Left kidney (tissue), 2 donors: ENCODE measurements around the gene DNMBP. TPM values are rescaled to one million over a fixed set of nuclear protein-coding genes. Genes with fewer than 3 reads are reported as not detected.
"Not testable (repeated sequence)": the region's sequence is repeated elsewhere in the genome, so short reads cannot be mapped to it uniquely, and the experiment has no call there.

Experiments
- DNase-seq: peaks from one replicate; pipeline ENCODE4 v3.0.0-alpha.2; 2013
- polyA plus RNA-seq: library from polyadenylated mRNA; unstranded; fragments of 120-200 nt; gene quantifications from one replicate; pipeline ENCODE4 v1.2.1, GENCODE V29; 2013; ENCODE audit not compliant: insufficient read length

DNMBP gene
- polyA plus RNA-seq, 1 donor, result 39.0 TPM

GRCh38 chr10:99914236-99914635 is 95.5 kb downstream of the DNMBP start:
- DNase-seq, result no peak

- DNase-seq, result peak; percentile 75
Observed at GRCh38 chr10:99913831-99914235, 95.9 kb downstream of the DNMBP start.

DNA sequence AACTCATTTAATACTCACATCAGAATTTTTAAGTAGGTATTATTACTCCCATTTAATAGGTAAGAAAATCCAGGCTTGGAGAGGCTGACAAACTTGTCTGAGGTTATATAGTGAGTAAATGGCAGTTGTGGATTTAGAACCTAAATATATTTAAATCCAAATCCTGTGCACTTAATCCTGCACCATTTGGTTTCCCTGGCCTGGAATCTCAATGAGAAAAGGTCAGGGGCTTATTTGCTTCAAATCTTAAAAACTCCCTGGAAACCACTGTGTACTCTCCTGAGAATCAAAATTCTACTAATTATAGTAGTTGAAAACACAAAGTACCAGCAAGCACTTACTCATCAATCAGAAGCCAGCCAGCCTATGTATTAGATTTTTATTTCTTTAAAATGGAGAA is 97.7 kb downstream of the DNMBP start:
- DNase-seq, result no peak

DNA sequence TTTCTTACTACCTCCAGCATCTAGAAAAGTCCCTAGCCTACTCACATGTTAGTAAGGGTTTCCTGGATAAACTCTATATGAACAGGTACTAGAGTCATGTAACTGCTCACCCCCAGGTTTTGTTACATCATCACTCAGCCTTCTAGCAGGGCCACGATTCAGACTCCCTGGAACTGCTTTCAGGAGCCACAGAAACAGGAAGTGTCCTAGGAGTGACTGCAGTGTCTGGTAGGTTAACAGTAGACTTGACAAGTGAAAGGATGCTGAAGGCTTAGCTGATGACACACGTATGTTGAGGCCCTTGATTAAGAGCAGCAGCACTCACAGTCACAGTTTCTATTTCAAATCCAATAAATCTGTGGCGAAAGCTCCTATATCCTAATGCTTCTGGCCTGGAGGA is 101.2 kb downstream of the DNMBP start:
- DNase-seq, result no peak

- DNase-seq, result no peak
Observed at GRCh38 chr10:99906470-99906869, 103.3 kb downstream of the DNMBP start.

DNA sequence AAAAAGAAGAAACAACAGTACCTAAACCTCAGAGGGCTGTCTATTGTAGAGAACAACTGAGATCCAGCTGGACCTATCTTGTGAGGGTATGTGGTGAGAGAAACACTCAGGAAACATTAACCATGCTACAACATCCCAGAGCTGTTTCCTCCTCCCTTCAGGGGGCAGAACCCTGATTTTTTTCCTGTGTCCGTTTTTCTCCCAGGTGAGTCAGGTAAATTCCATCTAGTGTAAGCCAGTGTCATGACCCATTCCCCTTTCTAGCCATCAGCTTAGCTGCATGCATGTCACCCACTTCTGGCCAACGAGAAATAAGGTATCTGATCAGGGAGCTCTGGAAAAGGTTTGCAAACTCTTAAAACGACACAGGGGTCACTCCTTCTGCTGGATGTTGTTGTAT is 103.8 kb downstream of the DNMBP start:
- DNase-seq, result no peak

GRCh38 chr10:99895867-99896266 is 113.9 kb downstream of the DNMBP start:
- DNase-seq, result no peak

DNA sequence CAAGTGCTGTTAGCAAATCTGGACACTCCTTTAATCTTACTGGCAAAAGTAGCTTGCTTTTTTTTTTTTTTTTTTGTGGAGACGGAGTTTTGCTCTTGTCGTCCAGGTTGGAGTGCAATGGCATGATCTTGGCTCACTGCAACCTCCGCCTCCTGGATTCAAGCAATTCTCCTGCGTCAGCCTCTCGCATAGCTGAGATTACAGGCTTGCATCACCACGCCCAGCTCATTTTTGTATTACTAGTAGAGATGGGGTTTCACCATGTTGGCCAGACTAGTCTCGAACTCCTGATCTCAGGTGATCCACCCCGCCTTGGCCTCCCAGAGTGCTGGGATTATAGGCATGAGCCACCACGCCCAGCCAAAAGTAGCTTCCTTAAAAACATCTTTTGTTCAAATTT is 114.7 kb downstream of the DNMBP start:
- not testable (repeated sequence) for DNase-seq

DNA sequence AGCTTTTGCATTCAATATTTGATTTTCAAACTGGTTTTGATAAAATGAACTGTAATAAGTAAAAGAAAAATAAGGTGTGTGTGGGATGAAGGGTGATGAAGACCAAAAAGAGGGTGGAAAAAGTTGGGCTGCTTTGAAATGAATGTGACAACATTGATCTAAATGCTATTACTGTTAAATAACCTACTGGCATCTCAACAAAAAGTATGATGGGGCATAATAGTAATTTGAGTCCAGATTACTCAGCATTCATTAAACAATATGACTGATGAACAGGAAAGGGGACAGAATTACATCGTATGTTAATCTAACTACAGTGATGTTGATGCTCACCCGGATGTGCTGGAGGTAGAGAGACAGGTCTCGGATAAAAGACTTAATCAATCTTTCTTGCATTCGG is 115.1 kb downstream of the DNMBP start:
- no peak for DNase-seq

GRCh38 chr10:99888622-99889021 is 121.1 kb downstream of the DNMBP start:
- no peak for DNase-seq

- DNase-seq, result no peak
Observed at GRCh38 chr10:99883523-99883922, 126.2 kb downstream of the DNMBP start.

DNA sequence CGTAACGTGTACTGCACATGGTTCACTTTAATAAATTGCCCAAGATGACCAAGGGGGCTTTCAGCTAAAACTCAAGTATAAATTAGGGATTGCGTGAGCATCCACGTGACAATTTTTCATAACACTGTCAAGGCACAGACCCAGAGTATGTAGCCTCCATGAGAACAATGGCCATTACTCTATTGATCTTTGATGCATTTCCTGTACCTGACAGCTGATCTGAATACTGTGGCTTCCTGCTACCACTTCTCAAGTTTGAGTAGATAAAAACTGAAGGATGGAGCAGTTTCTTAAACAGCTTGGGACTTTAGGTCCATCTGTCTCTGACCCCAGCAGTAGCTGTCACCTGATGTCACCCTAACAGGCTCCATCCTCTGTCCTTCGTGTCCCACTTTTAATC is 128.4 kb downstream of the DNMBP start:
- no peak for DNase-seq

- no peak for DNase-seq
Observed at GRCh38 chr10:99880080-99880835, 129.5 kb downstream of the DNMBP start.

DNA sequence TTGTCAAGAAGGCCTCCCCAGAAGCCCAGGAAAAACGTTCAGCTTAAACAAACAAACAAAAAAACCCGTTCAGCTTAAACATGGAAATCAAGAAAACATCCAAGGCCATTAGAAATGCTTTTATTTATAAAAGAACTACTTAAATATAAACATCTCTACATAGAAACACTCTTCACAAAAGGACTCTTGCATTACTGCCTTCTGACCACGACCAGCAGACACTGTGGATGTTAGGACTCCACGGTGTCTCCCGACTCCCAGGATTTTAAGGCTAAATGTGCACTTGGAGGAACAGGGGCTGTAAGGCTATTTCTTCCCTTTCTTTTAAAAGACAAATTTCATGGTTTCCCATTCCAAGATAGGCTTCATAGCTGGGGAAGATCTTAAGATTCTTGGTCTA is 134.3 kb downstream of the DNMBP start:
- DNase-seq, result no peak

DNA sequence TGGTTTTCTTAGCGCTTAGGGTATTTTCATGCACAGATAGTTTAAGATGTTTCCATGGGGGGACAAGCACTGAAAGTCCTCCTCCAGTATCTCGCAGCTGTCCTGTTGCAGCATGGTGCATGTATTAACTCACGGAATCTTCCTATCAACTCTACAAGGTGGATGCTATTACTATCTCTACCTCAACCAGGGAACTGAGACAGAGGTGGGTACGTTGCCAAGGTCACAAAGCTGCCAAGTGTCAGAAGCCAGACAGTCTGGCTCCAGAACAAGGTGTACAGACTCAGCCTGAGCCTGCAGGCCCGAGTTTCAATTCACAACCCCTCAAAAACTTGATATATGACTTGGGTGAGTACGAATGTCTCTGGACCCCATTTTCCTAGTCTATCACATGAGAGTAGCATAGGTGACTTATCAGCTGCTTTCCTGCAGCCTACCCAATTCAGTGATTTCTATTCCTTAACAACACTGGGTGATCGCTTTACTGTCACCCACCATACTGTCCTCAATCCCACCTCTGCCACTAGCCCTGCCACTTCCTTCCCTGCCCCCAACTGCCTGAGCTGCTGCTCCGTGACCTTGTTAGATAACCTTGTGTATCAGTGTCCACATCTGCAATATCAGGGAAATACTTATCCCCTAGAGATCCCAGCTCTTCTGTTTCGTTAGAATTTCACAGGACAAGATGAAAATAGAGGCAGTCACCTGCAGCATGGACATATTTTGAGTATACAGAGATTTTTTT is 135.2 kb downstream of the DNMBP start:
- DNase-seq, result no peak

DNA sequence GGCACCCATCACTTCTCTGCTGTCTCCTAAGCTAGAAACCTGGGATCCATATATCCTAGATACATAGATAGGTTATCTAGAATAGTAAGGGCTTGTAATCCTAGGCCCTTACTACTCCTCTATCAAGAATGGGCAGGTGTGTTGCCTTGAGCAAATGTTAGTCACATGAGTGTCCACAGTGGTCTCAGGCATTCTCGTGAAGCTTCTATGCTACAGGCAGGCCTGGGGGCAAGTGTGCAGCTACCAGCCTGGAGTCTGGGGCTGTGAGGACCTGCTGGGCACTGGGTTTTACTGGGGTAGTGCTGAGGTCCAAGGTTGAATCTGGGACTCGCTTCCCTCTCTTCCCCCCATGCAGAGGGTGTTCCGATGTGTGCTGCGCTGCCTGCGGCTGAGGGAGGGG is 135.9 kb downstream of the DNMBP start:
- DNase-seq, result no peak

DNA sequence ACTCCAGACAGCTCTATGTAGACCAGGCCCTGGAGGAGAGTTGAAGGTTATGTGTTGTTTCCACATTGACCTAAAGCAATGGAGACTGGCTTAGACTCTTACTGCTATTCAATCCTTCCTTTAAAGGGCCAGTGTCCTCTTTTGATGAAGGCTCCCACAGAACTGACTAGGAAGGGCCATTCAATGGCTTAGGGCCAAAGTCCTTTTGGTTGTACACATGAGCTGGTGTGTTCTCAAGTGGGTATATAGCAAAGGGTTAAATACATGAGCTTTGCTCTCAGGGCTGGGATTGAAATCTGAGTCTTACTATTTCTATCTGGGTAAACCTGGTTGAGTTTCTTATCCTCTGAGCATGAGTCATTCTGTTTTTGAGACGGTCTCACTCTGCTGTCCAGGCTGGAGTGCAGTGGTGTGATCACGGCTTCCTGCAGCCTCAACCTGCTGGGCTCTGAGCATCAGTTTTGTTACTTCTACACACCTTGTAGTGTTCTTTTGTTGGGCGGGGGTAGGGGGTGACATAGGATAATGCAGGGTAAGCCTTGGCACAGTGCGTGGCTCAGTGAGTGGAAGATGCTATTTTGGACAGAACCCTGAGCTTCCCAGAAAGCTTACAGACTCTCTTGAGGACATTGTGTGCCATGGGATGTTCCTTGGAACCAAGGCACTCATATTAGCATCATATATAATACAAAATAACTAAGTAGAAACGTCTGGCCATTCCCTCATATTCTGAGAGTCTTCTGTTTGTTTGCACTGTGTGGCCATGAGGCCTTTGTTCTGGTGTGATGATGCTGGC is 137.2 kb downstream of the DNMBP start:
- DNase-seq, result no peak

DNA sequence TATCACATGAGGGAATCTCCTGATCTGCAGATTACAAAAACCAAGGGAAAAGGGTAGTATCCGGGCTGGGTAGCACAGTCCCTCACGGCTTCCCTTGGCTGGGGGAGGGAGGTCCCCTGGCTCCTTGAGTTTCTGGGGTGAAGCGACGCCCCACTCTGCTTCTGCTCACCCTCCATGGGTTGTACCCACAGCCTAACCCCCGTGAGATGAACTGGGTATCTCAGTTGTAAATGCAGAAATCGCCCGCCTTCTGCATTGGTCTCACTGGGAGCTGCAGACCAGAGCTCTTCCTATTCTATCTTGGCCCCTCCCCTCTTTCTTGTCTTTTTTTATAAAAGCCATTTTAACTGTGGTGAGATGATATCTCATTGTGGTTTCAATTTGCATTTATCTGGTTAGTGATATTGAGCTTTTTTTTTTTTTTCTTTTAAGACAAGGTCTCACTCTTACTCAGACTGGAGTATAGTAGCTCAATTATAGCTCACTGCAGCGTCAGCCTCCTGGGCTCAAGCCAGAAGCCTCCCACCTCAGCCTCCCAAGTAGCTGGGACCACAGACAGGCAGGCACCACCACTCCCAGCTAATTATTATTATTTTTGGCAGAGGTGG is 139.5 kb downstream of the DNMBP start:
- DNase-seq, result no peak

GRCh38 chr10:99869581-99870122 is 140.1 kb downstream of the DNMBP start:
- DNase-seq, result no peak

GRCh38 chr10:99867250-99867649 is 142.5 kb downstream of the DNMBP start:
- not testable (repeated sequence) for DNase-seq

- not testable (repeated sequence) for DNase-seq
Observed at GRCh38 chr10:99863535-99864240, 146.1 kb downstream of the DNMBP start.
